SIG-M5 treated with dmso at 0.1 percent for 504 hours (cell line): ENCODE measurements around the gene B3GNT9.

Experiments used
- DNase-seq: peaks from one replicate; lab custom pipeline; 2025; ENCODE audit not compliant: unreplicated experiment; lab: John Stamatoyannopoulos, UW

Gene B3GNT9

DNA sequence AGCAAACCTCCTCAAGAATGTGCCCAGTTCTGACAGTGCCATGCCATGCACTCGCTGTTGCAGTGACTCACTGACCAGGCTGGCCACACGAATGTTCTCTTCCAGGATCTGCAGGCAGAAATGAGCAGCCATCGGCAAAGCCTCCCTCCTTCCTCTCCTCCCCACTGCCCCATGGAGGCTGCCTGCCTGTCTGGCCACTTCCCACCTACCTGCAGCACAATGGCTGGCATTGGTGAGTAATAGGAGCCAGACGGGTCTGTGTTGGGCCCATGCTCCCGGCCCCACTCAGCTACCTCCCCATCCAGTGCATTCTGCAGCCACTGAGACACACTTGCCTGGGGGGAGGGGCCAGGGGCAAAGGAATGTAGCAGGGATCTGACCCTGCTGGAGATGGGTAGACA is 35.8 kb upstream of the B3GNT9 start:
- no peak for DNase-seq

DNA sequence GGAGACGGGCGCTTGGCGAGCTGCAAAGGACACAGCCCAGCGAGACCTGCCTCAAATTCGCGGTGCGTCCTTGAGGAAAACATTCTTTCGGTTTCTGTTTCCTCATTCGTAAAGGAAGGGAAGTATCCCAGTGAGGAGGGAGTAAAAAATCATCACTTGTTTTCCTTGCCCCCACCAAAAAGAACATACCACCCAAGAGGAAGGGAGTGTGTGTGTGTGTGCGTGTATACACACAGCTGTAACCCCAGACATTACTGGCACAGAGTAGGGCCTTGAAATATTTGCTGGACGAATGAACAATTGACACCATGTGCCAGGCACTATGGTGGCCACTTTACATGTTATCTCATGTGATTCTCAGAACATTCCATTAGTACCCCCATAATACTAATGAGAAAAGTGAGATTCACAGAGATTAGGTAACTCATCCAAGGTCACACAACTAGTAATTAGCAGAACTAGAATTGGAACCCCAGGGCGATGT is 34.9 kb upstream of the B3GNT9 start:
- no peak for DNase-seq

DNA sequence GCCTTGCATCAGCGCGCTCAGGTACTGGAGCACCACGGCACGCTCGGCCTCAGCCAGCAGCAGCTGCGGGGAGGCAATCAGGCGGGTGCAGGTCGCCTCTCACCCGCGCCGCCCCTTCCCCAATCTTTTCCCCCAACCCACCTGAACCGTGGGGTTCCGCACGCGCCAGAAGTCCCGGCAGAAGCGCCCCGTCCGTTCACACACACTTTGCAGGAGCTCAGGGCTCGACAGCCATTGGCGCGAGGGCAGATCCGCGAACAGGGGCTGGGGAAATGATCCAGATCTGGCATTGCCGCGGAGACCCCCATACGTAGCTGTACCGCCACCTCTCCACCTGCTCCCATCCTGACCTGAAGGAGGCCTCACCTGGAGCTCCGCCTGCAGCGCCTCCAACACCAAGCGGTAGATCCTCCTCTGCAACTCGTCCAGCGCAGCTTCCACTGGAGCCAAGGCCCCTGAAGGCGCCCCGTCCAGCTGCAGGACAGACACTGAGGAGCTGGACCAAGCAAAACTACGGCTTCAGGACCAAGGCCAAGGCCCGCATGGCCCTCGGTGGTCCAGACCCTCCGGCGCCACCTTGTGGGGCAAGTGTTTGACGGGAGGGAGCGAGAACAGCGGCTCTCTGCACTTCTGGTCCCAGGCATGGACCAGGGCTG is 34.3 kb upstream of the B3GNT9 start:
- DNase-seq: peak; percentile 71

DNA sequence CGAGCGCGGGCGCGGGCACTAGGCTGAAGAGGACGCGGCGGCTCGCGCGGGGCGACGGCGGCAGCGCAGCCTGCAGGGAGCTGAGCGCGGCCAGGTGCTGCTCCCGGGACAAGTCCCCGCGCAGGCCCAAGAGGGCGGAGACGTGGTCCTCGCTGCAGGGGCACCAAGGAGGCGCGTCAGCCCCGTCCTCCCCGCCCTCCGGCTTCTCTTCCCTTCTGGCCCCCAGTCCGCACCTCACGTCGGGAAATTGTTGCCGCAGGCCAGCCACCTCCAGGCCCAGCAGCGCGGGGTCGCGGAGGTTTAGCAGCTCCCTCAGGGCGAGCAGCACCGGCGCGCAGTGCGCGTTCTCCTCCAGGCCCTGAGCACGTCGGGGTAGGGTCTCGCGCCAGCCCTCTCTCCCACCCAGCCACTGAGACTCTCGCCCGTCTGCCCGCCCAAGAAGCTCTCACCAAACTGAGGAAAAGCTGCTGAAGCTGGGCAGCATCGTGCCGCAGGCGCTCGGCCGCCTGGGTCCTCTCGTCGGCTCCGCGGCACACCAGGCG is 33.7 kb upstream of the B3GNT9 start:
- no peak for DNase-seq

DNA sequence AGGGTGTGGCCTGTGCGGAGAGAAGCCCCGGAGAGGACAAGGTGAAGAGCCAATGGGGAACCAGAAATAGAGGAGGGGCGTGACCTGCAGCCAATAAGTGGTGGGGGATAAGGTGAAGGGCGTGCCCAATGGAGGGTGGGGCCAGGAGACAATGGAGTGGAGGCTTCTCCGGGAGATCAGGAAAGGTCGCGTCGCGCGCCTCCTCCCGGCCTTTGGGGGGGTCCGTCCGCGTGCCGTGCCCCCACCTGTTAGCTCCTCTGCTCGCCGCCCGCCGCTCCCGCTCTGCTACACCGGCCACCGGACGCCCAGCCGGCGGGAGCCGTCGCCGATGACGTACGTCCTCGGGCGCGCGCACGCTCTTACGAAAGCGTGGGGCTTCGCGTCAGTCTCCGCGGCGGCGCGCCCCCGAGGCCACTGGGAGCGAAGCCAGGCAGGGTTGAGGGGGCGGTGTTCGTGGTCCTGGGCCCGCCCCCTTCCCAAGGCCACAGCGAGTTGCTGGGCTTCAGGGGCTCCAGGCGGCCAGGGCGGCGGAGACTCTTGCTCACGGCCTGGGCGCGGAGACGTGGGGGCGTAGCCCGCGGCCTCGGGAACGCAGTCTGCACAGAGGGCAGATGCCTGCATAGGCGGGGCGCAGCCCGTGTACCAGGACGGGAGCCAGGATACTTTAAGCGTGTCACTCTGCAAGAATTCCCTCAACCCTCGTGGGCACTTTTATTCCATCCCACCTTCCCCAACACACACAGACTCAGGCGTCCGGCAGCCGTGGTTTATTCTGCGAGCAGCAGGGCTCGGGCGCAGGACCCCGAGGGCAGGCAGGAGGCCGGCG is 33.0 kb upstream of the B3GNT9 start, which contains the start of gene MATCAP1:
TSS of gene MATCAP1 (minus strand) at position 337 of the 826 bp plus-strand sequence. CDS start 3,353 bp downstream, outside the sequence.
- peak; percentile 99 for DNase-seq

DNA sequence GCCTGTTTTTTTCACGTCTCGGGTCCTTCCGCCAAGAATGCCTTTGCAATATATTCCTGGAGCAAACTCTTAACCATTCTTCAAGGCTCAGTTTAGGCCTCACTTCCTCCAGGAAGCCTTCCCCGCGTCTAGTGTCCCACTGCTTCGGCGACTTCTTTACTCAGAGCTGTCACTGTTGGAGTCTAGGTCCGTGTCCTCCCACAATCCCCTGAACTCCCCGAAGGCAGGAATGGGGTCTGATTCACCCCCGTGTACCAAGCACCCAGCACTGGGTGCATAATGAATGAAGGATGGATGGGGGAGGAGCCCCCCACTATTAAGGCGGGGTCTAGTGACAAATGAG is 32.5 kb upstream of the B3GNT9 start:
- DNase-seq: no peak

DNA sequence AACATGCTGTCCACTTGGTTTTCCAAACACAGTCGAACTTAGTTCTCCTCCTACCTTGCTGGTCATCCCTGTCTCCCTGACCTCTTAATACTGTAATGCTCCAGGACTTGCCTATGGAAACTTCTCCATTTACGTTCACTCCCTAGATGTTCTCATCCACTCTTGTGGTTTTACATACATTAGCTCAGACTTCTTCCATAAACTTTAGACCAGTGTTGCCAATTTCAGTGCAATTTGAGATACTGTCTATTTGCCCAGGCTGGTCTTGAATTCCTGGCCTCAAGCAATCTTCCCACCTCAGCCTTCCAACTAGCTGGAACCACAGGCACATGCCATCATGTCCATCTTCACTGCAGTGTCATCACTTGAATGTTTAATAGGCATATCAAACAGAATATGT is 31.5 kb upstream of the B3GNT9 start:
- no peak for DNase-seq

DNA sequence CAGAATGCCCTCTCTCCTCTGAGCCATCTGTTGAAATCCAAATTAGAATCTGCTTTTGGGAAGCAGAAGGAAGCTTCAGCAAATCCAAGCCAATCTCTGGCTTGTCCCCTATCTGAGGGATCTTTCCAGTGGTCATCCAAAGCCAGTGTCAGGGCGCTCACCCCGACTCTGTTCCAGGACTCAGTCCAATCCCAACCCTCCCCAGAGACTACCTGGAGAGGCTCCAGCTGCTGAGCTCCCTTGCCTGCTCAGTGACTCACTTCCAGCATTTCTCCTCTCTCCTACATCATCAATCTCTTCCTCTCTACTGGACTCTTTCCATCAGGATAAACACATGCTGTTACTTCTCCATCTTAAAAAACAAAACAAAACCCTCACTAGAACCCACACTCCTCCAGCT is 30.5 kb upstream of the B3GNT9 start:
- no peak for DNase-seq

DNA sequence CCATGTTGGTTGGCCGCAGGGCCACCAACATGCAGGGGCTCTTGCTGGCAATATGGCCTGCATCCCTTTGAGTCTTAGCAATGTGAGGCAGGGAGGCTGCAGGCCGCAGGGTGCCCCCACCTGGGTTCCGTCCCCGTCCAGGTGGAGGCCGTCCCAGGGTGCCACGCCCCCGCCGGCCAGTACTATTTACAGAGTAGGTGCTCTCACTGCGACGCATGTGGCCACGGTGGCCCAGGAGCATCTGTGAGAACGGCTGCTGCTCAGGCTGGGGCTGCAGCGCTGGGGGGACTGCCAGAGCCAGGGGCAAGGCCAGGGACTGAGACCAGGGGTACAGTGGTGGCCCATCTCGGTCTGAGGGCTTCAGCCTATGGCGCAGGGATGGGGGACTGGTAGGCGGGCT is 29.4 kb upstream of the B3GNT9 start:
- DNase-seq: no peak

DNA sequence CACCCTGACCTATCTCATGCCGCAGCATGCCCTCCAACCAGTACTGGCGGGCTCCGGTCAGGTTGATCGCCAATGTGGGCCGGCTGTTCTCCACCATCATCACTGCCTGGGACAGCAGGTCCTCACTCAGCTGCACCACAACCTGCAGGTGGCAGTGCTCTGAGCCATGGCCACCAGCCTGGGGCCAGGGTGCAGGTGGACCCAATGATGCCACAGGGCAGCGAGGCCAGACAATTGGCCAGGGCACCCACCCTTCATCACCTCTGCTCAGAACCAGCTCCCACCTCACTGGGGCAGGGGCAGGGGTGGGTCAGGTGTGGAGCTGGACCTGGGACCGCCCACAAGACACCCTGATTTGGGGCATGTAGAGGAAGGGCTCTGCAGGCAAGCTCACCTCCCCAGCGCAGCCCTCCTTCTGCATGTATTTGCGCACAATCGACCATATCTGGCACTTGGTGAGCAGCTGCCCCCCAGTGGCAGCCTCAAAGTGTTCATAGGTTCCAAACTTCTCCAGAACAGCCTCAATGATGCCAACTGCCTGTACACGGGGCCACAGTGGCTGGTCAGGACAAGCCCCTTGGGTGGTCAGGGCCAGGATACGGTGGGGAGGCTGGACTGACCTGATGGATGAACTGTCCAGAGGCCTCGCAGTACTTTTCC is 28.8 kb upstream of the B3GNT9 start:
- DNase-seq: no peak

DNA sequence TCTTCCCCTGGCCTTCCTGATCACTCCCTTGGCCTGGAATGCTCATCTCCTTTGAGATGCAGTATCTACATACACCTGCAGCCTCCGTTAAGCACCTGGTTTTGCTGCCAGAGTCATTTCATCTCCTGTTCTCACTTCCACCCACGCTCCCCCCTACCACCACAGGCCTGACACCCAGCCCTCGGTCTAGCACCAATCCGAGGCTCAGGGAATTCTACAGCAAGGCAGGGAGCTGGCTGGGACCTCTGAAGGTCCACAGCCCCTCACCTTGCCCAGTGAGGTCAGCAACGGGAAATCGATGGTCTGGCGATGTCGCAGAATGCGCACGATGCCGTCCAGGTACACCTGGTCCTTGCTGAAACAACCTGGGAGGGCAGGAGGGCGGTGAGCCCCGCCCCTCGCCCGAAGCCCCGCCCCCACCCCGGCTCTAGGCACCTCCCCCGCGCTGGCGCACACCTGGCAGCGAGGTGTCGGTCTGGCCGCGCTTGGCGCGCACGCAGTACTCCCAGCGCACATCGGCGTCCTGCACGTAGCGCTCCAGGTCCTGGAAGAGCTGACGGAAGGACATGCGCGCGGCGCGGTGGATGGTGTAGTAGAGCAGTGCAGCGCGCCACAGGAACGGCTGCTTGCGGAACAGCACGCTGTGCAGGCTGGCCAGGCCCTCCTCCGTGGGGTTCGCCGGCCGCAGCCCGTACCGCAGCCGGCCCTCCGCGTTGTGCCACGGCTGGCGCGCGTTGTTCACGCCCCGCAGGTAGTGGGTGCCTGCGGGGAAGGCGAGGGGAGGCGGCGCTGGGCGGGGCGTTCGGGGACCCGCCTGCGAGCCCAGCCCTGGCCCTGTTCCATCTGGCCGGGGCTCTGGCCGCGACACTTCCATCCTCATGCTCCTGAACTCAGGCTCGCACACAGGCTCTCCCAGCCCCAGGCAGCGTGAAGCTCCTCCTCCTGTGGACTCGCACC is 27.2 kb upstream of the B3GNT9 start:
- DNase-seq: peak; percentile 40

DNA sequence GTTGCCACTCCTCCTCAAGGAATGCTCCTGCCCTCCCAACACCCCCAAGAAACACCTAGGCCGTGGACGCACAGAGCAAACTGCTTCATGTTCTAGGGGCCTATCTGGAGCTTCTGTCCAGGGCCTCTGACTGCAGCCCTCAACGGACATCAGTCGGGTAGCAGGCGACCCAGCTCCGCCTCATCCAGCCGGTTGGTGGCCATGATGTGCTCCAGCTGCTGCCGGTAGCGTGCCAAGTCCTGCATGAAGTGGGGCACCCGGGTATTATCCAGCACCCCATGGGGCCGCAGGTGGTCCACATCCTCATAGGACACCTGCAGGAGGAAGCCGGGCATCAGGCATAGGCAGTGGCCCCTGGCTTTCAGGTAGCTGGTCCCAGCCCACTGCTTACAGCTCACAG is 25.9 kb upstream of the B3GNT9 start:
- DNase-seq: no peak

DNA sequence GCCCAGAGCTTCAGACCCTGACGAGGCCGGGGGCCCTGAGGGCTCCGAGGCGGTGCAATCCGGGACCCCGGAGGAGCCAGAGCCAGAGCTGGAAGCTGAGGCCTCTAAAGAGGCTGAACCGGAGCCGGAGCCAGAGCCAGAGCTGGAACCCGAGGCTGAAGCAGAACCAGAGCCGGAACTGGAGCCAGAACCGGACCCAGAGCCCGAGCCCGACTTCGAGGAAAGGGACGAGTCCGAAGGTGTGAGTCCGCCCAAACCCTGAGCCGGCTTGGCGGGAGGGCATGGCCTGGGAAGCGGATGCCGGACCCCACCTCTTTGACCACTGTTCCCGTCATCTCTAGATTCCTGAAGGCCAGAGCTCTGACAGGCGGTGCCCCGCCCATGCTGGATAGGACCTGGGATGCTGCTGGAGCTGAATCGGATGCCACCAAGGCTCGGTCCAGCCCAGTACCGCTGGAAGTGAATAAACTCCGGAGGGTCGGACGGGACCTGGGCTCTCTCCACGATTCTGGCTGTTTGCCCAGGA is 24.0 kb upstream of the B3GNT9 start:
- no peak for DNase-seq

DNA sequence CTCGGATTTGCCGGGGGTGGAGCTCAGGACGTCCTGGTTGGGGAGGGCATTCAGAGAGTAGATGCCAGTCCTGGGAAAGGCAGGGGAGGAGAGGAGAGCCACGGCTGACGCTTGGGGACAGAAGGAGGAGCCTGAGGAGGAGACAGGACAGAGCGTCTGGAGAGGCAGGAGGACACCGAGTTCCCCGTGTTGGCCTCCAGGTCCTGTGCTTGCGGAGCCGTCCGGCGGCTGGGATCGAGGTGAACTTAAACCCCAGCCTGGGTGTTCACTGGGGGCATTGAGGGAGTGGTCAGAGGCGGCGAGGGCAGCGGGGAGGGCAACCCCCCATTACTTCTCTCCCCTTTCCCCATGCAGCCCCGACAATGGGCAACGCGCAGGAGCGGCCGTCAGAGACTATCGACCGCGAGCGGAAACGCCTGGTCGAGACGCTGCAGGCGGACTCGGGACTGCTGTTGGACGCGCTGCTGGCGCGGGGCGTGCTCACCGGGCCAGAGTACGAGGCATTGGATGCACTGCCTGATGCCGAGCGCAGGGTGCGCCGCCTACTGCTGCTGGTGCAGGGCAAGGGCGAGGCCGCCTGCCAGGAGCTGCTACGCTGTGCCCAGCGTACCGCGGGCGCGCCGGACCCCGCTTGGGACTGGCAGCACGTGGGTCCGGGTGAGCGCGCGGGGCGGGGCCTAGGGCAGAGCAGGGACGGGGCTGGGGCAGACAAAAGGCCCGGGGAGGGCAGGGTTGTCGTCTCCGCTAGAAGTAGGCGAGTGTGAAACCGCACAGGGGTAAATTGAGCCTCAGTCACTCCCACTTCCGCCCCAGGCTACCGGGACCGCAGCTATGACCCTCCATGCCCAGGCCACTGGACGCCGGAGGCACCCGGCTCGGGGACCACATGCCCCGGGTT is 23.3 kb upstream of the B3GNT9 start:
- DNase-seq: peak; percentile 66

DNA sequence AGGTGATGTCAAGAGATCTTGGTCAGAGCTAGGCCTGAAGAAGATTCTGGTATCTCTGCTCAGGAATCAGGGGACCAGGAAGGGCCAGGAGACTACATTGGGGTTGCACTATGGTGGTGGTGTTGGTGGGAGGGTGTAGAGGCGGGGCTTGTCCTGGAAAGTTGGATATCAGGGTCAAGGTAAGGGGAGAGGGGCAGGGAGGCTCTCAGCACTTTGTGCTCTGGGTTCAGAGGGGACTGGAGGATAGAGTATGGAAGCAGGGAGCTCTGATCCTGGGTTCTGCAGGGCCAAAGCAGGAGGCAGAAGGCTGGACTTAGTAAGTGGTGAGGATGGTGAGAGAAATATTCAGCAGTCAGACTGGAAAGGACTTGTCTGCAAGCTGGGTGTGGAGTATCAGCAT is 22.5 kb upstream of the B3GNT9 start:
- DNase-seq: no peak

DNA sequence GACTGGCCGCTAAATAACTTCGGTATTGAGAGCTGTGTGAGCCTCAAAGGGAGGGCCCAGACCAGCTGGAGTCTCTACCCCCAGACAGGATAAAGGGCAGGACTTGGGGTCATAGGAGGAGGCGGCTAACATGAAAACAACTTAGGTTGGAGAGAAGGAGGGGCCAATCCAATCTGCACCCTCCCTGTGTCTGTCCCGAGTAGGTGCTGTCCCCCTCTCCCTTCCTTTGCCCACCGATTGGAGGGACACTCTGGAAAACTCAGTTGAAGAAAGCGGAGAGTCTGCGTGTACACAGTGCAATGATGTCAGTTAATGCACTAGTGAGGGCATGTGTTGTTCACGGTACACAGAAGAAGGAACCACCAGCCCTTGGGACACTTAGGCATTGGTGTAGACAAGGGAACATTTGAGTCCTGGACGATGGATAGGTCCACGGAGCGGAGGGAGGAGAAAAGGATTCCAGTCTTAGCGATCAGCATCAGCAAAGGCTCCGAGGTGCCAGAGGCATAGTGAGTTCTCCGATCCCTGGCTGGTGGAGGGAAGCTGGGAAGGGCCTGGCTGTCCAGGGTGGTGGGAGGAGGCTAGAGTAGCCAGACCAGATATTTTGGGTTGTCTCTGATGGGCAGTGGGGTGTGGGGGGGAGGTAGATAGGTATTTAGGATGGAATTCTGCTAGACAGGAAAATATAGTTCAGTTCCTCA is 20.3 kb upstream of the B3GNT9 start:
- DNase-seq: no peak

DNA sequence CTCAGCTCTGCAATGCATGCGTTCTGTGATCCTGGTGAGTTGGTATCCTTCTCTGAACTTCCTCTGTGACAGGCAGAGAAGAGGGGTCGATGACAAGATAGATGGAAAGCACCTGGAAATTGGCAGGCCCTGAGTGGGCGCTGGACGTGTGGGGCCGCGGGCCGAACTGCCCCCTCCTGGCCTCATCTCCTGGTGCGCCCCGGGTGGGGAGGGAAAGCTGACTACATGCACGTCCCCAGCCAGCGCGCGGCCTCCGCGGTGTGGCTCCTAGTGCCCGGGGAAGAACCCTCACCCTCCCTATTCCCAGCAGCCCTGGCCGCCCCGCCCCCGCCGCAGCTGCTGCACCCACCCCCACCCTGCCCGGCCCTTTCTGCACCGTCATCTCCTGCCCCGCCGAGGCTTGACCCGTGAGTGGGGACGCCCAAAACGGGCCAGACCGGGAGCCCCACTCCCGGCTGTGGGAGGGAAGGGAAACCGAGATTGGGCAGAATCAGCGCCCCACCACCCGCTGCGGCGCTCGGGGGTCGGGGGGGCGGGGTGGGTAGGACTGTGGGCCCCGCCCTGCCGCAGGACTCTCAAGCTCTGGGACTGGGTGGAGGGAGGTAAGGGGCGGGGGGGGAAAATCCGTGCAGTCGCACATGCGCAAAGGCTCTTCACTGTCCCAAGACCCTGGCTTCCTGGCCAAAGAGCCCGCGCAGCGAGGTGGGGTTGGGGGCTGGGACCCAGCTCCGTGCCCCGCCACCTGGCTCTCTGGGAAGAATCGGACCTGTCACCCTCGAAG is 19.6 kb upstream of the B3GNT9 start, which contains the start of gene NOL3:
TSS of gene NOL3 (plus strand) at position 371 of the 781 bp plus-strand sequence.
- DNase-seq: no peak

DNA sequence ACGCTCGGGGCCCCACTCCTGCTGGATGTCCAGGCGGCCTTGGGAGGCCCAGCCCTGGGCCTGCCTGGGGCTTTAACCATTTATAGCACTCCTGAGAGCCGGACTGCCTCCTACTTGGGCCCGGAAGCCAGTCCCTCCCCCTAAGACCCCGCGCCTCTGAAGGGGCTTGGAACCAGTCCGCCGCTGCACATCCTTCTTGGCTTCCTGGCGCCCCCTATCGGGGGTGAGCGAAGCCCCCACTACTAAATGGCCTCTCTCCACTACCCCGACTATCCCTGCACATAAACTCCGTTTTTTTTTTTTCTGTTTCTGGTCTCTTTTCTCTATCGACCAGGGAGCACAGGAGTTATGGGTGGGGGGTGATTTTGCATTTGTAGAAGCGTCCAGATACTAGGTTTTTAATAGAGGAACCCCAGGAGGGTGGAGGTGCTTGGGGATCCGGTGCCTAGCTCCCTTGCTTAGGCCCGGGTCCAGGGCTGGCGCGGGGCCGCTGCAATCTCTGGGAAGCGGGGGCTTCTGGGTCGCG is 18.9 kb upstream of the B3GNT9 start:
- no peak for DNase-seq
